Endodermal cell (in vitro differentiated cells): ENCODE measurements around the gene TMC3. TPM values are rescaled to one million over a fixed set of nuclear protein-coding genes. Genes with fewer than 3 reads are reported as not detected.

Source experiments
- DNase-seq: peaks from one replicate; pipeline ENCODE4 v3.0.0-alpha.2; 2017
- H3K27ac ChIP-seq: 2 replicates; pipeline ENCODE4 v1.5.1; 2013; ENCODE audit warnings: mild to moderate bottlenecking, low read depth, low read length, moderate library complexity
- H3K27me3 ChIP-seq: 2 replicates; pipeline ENCODE4 v1.6.1; 2013; ENCODE audit warnings: mild to moderate bottlenecking, low read length, moderate library complexity; ENCODE audit not compliant: insufficient read depth, control insufficient read depth, poor library complexity, severe bottlenecking
- H3K36me3 ChIP-seq: 2 replicates; pipeline ENCODE4 v1.7.0; 2013; ENCODE audit warnings: mild to moderate bottlenecking, low read length, moderate library complexity; ENCODE audit not compliant: control insufficient read depth, insufficient read depth
- H3K4me1 ChIP-seq: one replicate; pipeline ENCODE4 v1.7.0; 2013; ENCODE audit warnings: low read length; ENCODE audit not compliant: control insufficient read depth, insufficient read depth
- H3K4me3 ChIP-seq: 2 replicates; pipeline ENCODE4 v1.5.1; 2013; ENCODE audit warnings: mild to moderate bottlenecking, low read length, moderate library complexity
- H3K9ac ChIP-seq: 2 replicates; pipeline ENCODE4 v1.6.1; 2013; ENCODE audit warnings: mild to moderate bottlenecking, low read length, moderate library complexity; ENCODE audit not compliant: poor library complexity, severe bottlenecking; ENCODE audit errors: extremely low read depth
- H3K9me3 ChIP-seq: 2 replicates; pipeline ENCODE4 v1.6.1; 2013; ENCODE audit warnings: mild to moderate bottlenecking, low read length, moderate library complexity; ENCODE audit not compliant: control insufficient read depth
- H3K27ac Mint-ChIP-seq: 2 replicates; pipeline ENCODE4 v1.8.0; 2020; ENCODE audit warnings: mixed read lengths
- H3K27me3 Mint-ChIP-seq: 2 replicates; pipeline ENCODE4 v1.8.0; 2021; ENCODE audit warnings: mild to moderate bottlenecking, mixed read lengths; ENCODE audit not compliant: insufficient read depth
- H3K36me3 Mint-ChIP-seq: 2 replicates; pipeline ENCODE4 v1.8.0; 2020; ENCODE audit warnings: low read depth, mixed read lengths
- H3K4me1 Mint-ChIP-seq: 2 replicates; pipeline ENCODE4 v1.8.0; 2020; ENCODE audit warnings: mixed read lengths
- H3K4me3 Mint-ChIP-seq: 2 replicates; pipeline ENCODE4 v1.8.0; 2020; ENCODE audit warnings: mild to moderate bottlenecking, moderate library complexity, mixed read lengths
- H3K9me3 Mint-ChIP-seq: 2 replicates; pipeline ENCODE4 v1.8.0; 2020; ENCODE audit warnings: mild to moderate bottlenecking, mixed read lengths
- WGBS, 2 experiments: methylation state at CpG; one replicate each; pipeline versions ENCODE4 v1.1.5 to v1.1.7; 2013; ENCODE audit warnings: missing lambda C conversion rate in 2 of 2, mixed read lengths in 1 of 2; ENCODE audit not compliant: insufficient coverage in 1 of 2, insufficient read length in 1 of 2; 5-methylcytosine and 5-hydroxymethylcytosine counted together
- total RNA-seq, 2 donors: library from RNA; stranded (reverse); fragmentation: NEBNext Ultra II Directional in 1 of 2; extraction: Animal tissue kit (Norgen Biotek cat#: 25700) in 1 of 2; gene quantifications; 2 replicates in 1 of 2; 3 replicates in 1 of 2; pipeline ENCODE4 v1.2.1, GENCODE V29; 2021
- TF ChIP-seq, protein P1 (sequence below): fragments of 200-600 bp; sonication (generic); conservative IDR thresholded peaks from 2 replicates; pipeline ENCODE4 v1.5.0; 2021; ENCODE audit warnings: antibody characterized with exemption, mild to moderate bottlenecking

The TMC3 gene
- total RNA-seq, 2 donors from 2014 or later, result not detected

- H3K4me3 ChIP-seq, result no peak overlapping the region
- 94 to 95% methylated on average over 8 to 18 of the region's 18 CpGs for WGBS, 2 experiments
- no peaks in the 10 kb centered on the region for H3K36me3 ChIP-seq
- H3K27ac Mint-ChIP-seq, result no peak overlapping the region
- H3K4me1 ChIP-seq, result no peaks in the 10 kb centered on the region
- H3K27me3 ChIP-seq, result no peaks in the 10 kb centered on the region
- H3K9me3 ChIP-seq, result peaks cover 7% of the 10 kb centered on the region
- no peak overlapping the region for H3K4me3 Mint-ChIP-seq
- DNase-seq, result no peak
- H3K9ac ChIP-seq, result no peak overlapping the region
- TF ChIP-seq, protein P1, sequence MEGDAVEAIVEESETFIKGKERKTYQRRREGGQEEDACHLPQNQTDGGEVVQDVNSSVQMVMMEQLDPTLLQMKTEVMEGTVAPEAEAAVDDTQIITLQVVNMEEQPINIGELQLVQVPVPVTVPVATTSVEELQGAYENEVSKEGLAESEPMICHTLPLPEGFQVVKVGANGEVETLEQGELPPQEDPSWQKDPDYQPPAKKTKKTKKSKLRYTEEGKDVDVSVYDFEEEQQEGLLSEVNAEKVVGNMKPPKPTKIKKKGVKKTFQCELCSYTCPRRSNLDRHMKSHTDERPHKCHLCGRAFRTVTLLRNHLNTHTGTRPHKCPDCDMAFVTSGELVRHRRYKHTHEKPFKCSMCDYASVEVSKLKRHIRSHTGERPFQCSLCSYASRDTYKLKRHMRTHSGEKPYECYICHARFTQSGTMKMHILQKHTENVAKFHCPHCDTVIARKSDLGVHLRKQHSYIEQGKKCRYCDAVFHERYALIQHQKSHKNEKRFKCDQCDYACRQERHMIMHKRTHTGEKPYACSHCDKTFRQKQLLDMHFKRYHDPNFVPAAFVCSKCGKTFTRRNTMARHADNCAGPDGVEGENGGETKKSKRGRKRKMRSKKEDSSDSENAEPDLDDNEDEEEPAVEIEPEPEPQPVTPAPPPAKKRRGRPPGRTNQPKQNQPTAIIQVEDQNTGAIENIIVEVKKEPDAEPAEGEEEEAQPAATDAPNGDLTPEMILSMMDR, result no peak
- no peak overlapping the region for H3K27ac ChIP-seq
- peaks cover 4% of the 10 kb centered on the region for H3K27me3 Mint-ChIP-seq
- H3K9me3 Mint-ChIP-seq, result peaks cover 12% of the 10 kb centered on the region
- H3K36me3 Mint-ChIP-seq, result no peaks in the 10 kb centered on the region
- no peaks in the 10 kb centered on the region for H3K4me1 Mint-ChIP-seq
Observed at GRCh38 chr15:81282606-81282895, 91.5 kb downstream of the TMC3 start.

GRCh38 chr15:81281766-81282605 lies 92.0 kb downstream of the TMC3 start:
- TF ChIP-seq, protein P1, result no peak
- no peak for DNase-seq
- H3K27ac ChIP-seq, result no peak overlapping the region
- H3K9ac ChIP-seq, result no peak overlapping the region
- H3K9me3 ChIP-seq, result peaks cover 13% of the 10 kb centered on the region
- H3K4me3 ChIP-seq, result no peak overlapping the region
- H3K36me3 ChIP-seq, result no peaks in the 10 kb centered on the region
- Mint-ChIP-seq H3K4me3 (no peak overlapping the region), H3K27ac (no peak overlapping the region), H3K4me1 (no peaks in the 10 kb centered on the region), H3K36me3 (no peaks in the 10 kb centered on the region), H3K9me3 (peaks cover 16% of the 10 kb centered on the region), H3K27me3 (peaks cover 2% of the 10 kb centered on the region)
- no peaks in the 10 kb centered on the region for H3K27me3 ChIP-seq
- WGBS, 2 experiments, result 94 to 95% methylated on average over 9 to 12 of the region's 12 CpGs
- no peaks in the 10 kb centered on the region for H3K4me1 ChIP-seq

GRCh38 chr15:81281456-81281735 lies 92.6 kb downstream of the TMC3 start:
- Mint-ChIP-seq H3K27me3 (peaks cover 2% of the 10 kb centered on the region), H3K36me3 (no peaks in the 10 kb centered on the region), H3K27ac (no peak overlapping the region), H3K4me3 (no peak overlapping the region), H3K4me1 (no peaks in the 10 kb centered on the region), H3K9me3 (peaks cover 22% of the 10 kb centered on the region)
- H3K4me1 ChIP-seq, result no peaks in the 10 kb centered on the region
- H3K4me3 ChIP-seq, result no peak overlapping the region
- H3K9ac ChIP-seq, result no peak overlapping the region
- no peaks in the 10 kb centered on the region for H3K27me3 ChIP-seq
- TF ChIP-seq, protein P1, result no peak
- H3K27ac ChIP-seq, result no peak overlapping the region
- DNase-seq, result no peak
- H3K36me3 ChIP-seq, result no peaks in the 10 kb centered on the region
- WGBS, 2 experiments, result 91 to 100% methylated on average over 1 to 3 of the region's 3 CpGs
- H3K9me3 ChIP-seq, result peaks cover 19% of the 10 kb centered on the region

Other genes starting within 250 kb of the TMC3 start
- not detected for gene CFAP161, start 239.9 kb downstream of the TMC3 start, total RNA-seq
- under 1 TPM; 0.13 to 0.24 TPM for gene IL16, start 177.3 kb downstream of the TMC3 start, total RNA-seq
- 1 to 10 TPM; 2.0 to 5.4 TPM for gene STARD5, start 50.1 kb downstream of the TMC3 start, total RNA-seq